Lung microvascular endothelial cell (primary cell): ENCODE data around the gene YEATS4. TPM values are rescaled to one million over a fixed set of nuclear protein-coding genes. Genes with fewer than 3 reads are reported as not detected.
"Not testable (repeated sequence)": the region's sequence is repeated elsewhere in the genome, so short reads cannot be mapped to it uniquely, and the experiment has no call there.

Experiments used
- DNase-seq, 2 donors: peaks; one replicate each; pipeline versions ENCODE4 v3.0.0 to v3.0.0-alpha.2; 2010; ENCODE audit warnings: low read depth in 2 of 2
- total RNA-seq: library from RNA; depleted of rRNA; stranded (reverse); fragments of >200 nt; gene quantifications from 2 replicates; pipeline ENCODE4 v1.2.1, GENCODE V29; 2014

Gene YEATS4
- 10.5 and 11.8 TPM in 2 replicates for total RNA-seq

DNA sequence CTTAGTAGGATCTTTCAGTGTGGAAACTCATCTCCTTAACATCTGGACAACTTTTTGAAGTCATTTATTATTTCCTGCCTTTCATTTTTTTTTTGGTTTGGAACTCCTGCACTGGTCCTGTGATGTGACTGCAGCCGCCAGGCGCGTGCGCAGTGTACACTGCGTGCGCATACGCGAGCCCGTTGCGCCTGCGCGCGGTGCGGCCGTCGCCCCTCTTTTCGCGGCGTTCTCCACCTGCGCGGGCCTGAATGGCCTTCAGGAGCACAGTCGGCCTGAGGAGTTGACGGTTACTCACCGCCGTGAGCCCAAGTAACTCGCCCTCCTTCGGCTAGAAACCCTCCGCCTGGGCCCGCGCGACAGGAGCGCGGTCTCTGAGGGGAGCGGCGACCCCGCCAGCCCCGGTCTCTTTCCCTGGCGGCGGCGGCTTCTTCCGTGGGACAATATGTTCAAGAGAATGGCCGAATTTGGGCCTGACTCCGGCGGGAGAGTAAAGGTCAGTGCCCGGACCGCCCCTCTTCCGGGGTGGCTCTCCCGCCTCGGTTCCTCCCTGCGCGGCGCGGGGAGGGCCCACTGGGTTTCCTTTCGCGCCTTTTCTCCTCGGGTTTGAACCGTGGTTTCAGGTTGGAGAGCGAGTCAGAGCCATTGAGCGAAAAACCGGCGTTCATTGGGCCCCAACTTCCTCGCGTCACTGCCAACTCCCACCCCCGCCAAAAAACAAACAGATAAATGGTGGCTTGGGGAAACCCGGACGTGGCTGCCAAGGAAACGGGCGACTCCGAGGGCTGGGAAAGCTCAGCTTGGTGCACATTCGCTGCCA is at the start of gene YEATS4:
YEATS4 (plus strand) TSS at position 213 of the 817 bp plus-strand sequence; CDS start at position 443, 230 bp downstream.
- peak; percentile 89 to 94 for DNase-seq

DNA sequence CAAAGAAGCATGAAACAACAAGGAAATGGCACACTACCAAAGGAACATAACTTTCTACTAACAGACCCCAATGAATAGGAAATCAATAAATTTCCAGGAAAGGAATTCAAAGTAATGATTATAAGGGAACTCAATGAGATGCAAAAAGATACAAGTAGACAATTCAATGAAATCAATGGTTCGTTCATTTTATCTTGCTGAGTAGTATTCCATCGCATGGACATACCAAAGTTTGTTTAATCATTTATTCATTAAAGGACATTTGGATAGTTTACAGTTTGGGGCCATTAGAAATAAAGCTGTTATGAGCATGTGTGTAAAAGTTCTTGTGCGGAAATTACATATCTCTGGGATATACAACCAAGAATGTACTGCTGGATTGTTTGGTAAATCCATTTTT is 46.3 kb upstream of the YEATS4 start:
- no peak for DNase-seq

DNA sequence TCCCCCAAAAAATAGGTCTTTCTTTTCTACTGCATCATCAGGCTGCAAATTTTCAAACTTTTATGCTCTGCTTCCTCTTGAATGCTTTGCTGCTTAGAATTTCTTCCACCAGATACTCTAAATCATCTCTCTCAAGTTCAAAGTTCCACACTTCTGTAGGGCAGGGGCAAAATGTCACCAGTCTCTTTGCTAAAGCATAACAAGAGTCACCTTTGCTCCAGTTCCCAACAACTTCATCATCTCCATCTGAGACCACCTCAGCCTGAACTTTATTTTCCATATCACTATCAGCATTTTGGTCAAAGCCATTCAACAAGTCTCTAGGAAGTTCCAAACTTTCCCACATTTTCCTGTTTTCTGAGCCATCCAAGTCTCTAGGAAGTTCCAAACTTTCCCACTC is 42.8 kb upstream of the YEATS4 start:
- DNase-seq: not testable (repeated sequence)

DNA sequence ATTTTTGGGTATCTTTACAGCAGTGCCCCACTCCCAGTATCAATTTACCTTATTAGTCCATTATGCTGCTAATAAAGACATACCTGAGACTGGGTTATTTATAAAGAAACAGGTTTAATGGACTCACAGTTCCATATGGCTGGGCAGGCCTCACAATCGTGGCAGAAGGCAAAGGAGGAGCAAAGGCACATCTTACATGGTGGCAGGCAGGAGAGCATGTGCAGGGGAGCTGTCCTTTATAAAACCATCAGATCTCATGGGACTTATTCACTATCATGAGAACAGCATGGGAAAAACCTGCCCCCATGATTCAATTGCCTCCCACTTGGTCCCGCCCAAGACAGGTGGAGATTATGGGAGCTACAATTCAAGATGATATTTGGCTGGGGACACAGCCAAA is 42.3 kb upstream of the YEATS4 start:
- DNase-seq: not testable (repeated sequence)

GRCh38 chr12:69318225-69318624 is 41.3 kb upstream of the YEATS4 start:
- DNase-seq: no peak

- no peak for DNase-seq
These were observed 38.2 kb upstream of the YEATS4 start for GRCh38 chr12:69321351-69321750.

DNA sequence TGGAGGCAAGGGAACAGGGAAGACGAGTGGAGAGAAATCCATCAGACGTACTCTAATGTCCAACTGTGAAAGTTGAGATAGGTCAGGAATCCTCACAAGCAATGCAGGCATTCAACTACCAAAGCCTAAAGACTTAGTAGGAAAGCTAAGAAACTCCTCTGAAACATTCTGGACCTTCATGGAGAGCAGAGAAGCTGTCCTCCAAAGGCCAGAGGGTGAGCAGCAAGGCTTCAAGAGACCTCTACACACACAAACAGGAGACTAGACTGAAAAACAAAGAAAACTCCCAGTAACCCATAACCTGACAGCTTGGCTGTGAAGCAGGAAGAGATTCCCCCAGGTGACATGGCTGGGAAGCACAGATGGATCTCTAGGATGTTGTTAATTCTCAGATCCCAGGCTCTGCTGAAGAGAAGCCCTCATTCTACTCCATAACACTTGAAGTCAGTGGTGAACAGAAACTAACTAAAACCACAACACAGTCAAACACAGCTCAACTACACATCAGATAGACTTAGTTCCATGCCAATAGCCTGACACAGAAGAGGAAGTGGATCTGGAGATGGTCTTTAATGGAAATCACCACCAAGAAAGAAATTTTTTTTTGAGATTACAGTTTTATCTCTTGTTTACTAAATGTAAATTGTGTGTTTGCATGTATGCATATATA is 34.6 kb upstream of the YEATS4 start:
- DNase-seq: no peak

DNA sequence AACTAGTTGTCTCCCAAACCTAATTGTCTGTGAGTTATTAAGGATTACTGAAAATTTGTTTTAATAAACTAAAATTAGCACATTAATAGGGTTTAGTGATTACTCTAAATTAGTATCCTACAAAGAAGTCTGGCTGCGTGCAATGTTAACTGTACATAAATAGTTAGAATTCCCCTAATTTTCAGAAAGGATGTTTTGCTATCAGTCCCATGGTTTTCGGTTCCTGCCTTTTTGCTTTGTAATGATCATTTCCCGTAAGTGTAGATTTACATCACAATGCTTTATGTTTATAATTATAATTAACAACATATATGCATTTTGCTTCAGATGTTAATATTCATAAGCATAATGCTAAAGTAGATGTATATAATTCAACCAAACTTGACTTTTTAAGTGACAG is 31.1 kb upstream of the YEATS4 start:
- no peak for DNase-seq

DNA sequence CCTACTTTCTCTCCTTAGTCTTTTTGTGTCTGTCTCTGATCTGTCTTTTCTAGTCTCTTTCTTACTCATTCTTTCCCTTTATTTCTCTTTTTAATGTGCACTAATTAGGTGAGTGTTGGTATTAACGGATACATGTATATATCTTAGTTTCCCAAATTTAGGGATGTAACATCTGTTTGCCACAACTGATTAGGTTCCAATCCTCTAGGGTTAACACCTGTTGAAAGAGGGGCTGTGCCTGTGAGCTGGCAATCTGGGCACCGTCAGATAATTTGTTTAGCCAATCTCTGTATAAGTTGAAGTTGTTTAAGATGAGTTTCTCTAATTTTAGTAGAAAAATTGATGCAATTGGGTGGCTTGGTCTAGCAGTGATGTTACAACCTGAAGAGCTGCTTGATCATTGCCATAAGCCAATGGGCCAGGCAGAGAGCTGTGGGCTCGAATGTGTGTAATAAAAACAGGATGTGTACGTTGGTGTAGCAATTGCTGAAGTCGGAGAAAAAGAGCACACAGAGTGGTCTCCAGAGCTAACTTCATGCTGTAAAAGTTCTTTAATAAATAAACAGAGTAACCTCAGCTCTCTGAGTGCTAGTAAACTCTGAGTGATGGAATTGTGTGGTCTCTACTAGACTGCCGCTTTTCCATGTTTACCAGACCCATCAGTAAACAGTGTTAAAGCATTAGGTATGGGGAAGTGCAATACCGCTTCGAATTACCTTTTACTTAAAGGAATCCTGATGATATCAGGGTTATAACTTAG is 29.7 kb upstream of the YEATS4 start:
- DNase-seq: no peak

GRCh38 chr12:69330475-69331473 is 28.8 kb upstream of the YEATS4 start:
- DNase-seq: peak; percentile 4 to 21

DNA sequence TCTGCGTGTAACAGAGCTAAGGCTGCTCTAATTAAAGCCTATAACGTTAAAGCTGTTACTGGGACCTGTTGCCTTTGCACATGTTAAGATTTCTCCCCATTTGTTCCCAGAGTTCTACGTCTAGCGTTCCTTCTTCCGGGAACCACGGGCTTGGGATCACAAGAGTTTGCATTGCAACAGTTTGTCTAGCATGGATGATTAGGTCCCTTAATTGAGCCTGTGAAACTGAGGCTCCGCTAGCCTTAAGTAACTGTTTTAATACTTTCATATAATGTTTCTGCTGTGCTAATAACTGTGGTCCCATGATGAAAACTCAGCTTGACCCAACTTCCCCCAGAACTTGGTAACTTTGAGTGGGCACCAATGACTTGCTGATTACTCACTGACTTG is 28.0 kb upstream of the YEATS4 start:
- DNase-seq: no peak

GRCh38 chr12:69331909-69332684 is 27.4 kb upstream of the YEATS4 start:
- DNase-seq: no peak

DNA sequence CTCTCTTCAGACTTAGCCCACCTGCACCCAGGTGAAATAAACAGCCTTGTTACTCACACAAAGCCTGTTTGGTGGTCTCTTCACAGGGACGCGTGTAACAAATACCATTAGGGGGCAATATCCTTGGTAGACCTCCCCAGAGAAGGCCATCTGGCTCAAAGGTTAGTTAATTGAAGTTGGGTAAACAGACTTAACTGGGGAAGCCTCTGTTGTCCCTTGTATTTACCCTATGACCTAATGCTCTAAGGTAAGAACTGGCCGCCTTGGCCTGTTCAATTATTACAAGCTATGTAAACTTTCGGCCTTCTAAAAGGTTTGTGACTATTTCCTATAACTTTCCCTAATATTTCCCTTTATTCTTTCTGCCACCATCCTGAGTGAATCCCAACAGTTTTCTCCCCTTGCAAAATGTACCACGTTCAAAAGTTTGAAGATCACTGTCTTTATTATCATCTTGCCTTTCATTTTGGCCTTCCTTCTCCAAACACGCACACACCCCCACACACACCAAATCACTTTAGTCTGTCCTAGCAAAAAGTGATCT is 26.7 kb upstream of the YEATS4 start:
- no peak for DNase-seq

GRCh38 chr12:69334158-69334557 is 25.4 kb upstream of the YEATS4 start:
- DNase-seq: no peak

- peak in 1 of 2 donors; percentile 42 for DNase-seq
These were observed 22.0 kb upstream of the YEATS4 start for GRCh38 chr12:69337311-69338090.

DNA sequence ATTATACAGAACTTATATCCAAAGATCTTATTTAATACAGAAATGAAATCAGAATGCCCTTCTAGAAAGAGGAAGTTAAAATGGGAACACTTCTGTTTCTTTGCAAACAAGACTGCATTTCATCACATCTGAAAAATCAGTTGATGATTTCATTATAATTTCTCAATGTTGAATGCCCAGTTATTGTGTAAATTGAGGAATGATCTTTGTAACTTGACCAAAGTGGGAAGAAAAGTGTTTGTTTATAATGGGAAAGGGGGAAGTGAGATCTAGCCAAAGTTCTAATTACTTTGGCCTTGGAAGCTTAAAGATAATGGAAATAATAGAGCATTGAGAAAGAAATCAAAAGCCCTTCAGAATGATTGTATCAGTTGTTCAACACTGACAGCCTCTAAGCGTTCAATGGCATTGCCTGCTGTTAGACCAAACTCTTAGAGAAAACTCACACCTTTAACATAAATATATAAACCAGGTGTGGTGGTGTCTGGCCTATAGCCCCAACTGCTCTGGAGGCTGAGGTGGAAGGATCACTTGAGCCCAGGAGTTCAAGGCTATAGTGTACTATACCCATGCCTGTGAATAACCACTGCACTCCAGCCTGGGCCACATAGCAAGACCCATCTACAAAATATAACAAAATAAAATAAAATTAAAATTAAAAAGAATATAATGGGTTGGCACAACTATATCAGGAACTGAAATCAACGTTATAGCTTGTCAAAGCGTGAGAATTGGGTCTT is 21.3 kb upstream of the YEATS4 start:
- no peak for DNase-seq

GRCh38 chr12:69338936-69339335 is 20.6 kb upstream of the YEATS4 start:
- DNase-seq: no peak

- DNase-seq: no peak
These were observed 19.5 kb upstream of the YEATS4 start for GRCh38 chr12:69339999-69340398.
